Activated T-cell treated with anti-CD3 and anti-CD28 coated beads, Interleukin-2, amount 50 U/mL, for 48 hours (primary cell): Measurements from ENCODE around the gene RPS10.
"Not testable (repeated sequence)": the region's sequence is repeated elsewhere in the genome, so short reads cannot be mapped to it uniquely, and the experiment has no call there.

Experiments
- DNase-seq, 2 experiments: peaks; one replicate each; pipeline ENCODE4 v3.0.0-alpha.2; 2020

Gene RPS10

DNA sequence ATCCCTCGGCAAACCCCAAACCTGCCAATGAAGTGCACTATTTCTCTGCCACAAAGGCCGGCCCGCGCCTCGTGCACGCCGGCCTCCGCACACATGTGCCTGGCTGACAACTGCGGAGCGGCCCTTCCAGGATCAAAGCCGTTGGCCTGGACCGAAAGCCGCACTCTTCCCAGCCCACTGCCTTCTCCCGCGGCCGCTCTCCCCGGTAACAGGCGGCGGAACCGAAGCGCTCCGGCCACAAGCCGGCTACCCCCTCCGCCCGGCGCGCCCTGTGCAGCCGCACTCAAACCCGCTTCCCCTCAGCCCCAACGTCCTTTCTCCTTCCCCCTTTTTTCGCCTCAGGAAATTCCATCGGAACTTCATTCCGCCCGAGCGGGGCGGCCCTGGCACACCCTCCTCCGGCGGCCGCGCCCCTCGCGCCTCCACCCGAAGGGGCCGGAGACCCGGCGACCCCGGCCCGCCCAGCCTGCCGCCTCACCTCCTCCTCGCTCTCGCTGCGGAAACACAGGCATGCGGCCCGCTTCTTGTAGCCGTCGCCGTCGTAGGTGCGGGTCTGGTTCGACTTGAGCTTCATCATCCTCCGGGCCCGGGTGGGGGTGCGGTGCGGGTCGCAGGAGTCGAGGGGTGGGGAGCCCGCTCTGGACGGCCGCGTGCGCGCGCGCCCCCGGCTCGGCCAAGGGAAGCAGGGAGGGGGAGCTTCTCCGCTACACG is 33.9 kb downstream of the RPS10 start:
- DNase-seq: peak; percentile 74 to 76

DNA sequence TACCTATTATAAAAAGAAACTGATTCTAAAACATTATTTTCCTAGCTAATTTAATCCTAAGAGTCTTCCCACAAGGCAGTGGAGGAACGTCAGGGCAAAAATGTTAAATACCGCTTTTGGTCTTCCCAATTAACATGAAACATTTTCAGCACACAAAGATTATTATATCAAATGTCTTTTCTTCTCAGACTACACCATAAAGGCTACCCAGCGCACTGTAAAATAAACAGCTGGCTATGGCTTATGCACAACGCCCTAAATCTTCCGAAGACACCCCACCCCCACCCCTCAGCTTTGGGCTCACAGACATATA is 34.4 kb downstream of the RPS10 start:
- no peak for DNase-seq

DNA sequence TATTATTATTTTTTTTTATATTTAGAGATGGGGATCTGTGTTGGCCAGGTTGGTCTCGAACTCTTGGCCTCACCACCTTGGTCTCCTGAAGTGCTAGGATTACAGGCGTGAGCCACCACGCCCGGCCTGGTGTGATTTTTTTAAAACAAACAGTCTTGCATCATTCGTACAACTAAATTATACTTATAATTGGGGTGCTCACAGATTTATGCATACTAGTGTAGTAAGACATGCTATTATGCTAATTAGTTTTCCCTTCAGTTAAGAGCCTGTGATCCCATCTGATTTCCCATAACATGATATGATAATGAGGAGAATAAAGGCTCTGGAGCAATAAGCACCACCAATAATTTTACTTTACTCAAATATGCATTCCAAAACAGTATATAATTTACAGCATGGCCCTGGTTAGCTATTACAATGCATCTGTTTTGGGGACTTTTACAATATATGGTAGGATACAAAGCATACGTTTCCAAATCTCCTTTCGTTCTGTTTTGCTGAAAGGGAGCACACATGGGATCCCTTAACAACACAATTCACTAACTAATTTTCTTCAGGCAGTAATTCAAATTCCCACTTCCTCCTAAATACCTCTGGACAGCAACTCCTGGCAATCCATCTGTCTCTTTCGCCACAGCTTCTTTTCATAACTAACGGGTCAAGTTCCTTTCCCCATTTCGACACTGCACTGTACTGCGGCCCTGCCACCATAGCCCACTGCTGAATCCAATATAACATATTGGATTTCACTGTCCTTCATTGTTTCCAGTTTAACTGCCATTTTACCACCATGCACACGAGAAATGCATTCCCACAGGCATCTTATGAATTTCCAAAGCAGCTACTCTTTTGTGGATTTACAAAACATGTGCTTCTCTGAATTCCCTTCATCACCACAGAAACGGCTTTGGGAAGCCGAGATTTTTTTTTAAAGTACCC is 35.1 kb downstream of the RPS10 start:
- peak in 1 of 2 experiments; percentile 24 for DNase-seq

DNA sequence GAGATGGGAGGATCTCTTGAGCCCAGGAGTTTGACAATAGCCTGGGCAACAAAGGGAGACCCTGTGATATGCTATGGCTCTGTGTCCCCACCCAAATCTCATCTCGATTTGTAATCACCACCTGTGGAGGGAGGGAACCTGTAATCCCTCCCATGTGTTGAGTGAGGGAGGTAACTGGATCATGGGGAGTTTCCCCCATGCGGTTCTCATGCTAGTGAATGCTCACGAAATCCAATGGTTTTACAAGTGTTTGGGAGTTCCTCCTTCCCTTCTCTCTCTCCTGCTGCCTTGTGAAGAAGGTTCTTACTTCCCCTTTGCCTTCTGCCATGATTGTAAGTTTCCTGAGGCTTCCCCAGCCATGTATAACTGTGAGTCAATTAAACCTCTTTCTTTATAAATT is 36.8 kb downstream of the RPS10 start:
- no peak for DNase-seq

DNA sequence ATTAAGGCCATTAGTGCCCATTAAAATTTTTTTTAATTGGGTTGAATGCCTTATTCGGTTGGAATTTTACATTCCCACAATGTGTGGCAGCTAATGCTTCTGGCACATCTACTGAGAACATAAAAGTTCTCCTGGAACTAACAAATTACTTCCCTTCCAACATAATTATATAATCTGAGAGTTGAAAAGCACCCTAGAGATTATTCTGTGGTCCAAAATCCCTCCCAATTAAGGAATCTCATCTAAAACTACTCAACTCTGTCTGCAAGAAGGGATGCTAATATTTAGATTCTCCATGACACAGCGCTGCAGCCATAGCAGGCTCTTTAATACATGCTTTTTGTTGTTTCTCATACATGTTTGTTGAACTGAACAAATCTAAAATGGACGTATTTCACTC is 37.4 kb downstream of the RPS10 start:
- DNase-seq: no peak

DNA sequence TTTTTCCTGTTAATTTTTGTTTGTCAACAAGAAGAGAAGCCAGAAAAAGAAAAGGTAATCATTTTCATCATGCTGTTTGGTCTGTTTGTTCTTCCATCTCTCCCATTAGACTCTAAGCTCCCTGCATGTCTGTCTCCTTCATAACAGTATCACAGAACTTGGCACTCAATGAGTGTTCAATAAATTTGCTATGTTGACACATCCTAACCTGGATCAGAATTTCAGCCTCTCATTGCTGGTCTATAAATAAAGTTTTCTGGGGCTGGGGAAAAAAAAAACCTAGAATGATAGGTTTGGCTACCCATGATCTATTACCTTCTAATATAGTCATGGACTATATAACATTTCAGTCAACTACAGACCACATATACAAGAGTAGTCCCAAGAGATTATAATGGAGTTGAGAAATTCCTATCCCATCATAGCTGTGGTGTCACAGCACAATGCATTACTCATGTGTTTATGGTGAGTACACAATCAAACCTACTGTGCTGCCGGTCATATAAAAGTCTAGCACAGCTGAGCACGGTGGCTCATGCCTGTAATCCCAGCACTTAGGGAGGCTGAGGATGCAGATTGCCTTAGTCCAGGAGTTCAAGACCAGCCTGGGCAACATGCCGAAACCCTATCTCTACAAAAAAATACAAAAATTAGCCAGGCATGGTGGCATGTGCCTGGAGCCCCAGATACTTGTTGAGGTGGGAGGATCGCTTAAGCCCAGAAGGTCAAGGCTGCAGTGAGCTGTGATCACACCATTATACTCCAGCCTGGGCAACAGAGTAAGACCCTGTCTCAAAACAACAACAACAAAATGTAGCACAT is 39.3 kb downstream of the RPS10 start:
- DNase-seq: no peak

DNA sequence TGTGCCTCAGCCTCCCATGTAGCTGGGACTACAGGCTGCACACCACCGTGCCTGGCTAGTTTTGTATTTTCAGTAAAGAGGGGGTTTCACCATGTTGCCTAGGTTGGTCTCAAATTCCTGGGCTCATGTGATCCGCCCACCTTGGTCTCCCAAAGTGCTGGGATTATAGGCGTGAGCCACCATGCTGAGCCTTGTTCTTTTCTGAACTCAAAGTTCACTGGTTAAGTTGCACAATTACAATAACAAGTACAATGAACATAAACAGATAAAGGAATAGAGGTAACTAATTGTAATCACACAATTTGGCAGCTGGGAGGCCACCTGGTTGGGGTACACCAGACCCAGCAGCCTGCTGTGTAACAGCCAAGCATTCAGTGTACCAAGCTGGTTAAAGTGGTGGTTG is 40.1 kb downstream of the RPS10 start:
- DNase-seq: no peak

DNA sequence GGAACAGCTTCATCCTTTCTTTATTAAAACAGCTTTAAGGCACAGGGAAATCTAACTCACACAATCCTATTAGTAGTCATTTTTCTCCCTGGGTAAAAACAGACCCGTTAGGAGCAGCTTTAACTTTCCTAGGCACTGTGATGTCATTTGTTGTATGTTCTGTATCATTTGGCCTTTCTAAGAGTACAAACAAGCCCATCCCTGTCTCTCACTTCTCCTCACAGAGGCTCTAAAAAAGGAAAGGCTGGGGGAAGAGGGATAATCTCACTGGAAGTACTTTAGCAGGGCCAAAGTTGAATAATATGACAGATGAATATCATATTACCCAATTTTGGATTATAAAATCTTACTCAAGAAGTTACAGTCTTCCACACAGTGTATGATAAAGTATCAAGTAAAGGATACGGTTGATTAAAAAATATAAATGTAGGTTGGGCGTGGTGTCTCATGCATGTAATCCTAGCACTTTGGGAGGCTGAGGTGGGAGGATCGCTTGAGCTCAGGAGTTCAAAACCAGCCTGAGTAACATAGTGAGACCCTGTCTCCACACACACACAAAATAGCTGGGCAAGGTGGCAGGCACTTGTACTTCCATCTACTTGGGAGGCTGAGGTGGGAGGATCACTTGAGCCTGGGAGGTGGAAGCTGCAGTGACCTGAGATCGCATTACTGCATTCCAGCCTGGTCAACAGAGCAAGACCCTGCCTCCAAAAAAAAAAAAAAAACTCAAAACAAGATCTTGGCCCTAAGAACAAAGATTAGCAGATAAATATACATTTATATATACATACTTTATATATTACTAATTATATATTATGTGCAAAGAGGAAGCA is 41.3 kb downstream of the RPS10 start:
- no peak for DNase-seq

DNA sequence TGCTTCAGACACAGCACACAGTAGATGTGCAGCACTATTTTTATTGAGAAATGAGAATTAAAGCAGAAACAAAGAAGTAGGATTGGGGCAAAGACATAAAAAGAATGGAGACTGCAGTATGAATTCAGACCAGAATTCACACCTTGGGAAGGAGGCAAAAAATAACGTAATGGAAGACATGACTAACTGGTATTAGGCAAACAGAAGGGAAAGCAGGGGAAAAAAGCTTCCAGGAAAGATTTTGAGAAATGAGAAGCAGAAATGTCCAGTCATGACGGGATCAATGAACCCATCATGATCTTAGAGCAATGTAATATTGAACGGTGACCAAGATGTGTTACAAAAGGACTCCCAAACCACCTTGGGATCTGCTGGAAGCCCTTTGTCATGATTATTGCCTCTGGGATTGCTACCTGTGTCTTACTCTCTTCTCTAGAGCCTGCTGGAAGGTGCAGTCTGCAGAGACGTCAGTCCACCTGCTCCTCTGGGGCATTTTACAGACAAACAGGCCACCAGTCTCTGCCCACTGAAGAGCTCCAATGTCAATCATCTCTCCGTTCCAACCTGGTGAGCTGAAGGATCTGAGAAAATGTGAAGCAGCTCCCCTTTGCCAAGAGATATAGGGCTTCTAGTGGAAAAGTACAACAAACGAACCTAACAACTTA is 42.1 kb downstream of the RPS10 start:
- DNase-seq: no peak

DNA sequence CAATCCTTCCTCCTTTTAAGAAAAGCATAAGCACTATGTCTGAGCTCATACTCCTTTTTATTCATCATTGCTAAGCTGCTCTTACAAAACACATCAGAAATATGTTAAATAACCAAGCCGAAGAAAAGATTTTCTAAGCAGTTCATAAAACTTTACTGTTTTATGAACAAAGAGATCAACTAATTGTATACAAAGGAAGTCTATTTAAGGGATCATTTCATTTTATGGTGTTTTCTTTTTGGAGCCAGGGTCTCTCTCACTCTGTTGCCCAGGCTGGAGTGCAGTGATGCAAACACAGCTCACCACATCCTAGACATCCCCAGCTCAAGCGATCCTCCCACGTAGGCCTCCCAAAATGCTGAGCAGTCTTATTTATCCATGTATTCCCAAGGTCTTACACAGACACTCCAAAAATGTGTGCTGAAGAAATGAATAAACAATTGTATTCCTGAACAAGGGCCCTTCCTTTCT is 42.7 kb downstream of the RPS10 start:
- DNase-seq: no peak

DNA sequence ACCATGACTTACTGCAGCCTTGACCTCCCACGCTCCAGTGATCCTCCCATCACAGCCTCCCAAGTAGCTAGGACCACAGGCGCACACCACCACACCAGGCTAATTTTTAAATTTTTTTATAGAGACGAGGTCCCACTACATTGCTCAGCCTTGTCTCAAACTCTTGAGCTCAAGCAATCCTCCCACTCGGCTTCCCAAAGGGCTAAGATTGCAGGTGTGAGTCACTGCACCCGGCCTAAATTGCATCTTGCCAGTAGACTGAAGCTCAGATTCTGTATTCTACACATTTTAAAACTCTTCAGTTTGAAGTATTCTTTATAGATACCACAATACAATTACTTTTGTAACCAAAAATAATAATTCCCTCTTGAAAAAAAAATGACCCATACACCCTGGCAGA is 44.8 kb downstream of the RPS10 start:
- DNase-seq: no peak

DNA sequence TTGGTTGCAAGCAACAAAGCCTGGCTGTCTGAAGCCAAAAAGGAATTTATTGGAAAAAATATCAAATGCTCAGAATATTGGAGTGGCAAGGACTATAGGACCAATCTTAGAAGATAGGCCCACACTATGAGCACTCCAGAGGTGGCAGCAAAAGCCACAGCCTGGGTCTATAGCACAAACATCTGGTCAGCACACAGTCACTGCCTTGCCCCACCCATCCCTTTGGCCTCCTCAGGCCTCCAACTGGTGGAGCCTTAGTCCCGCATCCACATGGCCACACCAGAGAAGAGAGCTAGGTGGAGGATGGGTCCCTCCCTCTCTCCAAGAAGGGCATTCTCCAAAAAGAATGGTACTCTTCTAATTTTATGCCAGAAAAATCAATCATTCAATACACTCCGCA is 47.4 kb downstream of the RPS10 start:
- DNase-seq: no peak

DNA sequence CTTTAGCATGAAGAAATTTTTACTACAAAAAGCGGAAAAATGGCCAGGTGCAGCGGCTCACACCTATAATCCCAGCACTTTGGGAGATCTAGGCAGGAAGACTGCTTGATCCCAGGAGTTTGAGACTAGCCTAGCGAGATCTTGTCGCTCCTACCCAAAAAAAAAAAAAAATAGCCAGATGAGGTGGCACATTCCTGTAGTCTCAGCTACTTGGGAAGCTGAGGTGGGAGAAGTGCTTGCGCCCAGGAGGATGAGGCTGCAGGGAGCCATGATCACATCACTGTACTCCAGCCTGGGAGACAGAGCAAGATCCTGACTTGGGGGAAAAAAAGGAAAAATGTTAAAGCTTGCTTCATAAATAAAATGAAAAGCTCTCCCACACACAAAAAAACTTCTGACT is 47.9 kb downstream of the RPS10 start:
- DNase-seq: no peak

DNA sequence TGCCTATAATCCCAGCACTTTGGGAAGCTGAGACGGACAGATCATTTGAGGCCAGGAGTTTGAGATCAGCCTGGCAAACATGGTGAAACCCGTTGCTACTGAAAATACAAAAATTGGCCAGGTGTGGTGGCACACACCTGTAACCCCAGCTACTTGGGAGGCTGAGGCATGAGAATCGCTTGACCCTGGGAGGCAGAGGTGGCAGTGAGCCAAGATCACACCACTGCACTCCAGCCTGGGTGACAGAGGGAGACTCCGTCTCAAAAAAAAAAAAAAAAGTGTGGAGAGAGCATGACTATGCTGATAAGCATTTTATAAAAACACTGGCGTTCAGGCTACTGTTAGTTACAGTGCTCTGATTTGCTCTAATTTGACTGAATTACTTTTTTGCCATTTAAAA is 48.3 kb downstream of the RPS10 start:
- not testable (repeated sequence) for DNase-seq

DNA sequence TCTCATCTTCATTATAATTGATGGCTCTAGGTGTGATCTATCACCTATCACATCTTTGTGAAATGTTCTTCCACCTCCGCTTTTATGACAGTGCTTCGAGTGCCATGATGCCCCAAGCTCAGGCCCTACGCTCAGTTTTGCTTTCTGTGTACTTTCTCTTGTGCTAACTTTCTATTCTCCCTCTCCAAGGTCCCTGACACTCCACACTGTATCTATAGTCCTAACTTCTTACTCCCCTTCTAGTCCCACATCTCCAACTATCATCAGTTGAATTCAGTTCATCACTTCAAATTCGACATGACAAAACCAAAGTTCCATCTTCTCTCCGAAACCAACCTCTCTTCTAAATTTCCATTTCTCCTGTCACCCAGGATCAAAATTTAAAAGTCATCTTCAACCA is 50.0 kb downstream of the RPS10 start:
- no peak for DNase-seq

DNA sequence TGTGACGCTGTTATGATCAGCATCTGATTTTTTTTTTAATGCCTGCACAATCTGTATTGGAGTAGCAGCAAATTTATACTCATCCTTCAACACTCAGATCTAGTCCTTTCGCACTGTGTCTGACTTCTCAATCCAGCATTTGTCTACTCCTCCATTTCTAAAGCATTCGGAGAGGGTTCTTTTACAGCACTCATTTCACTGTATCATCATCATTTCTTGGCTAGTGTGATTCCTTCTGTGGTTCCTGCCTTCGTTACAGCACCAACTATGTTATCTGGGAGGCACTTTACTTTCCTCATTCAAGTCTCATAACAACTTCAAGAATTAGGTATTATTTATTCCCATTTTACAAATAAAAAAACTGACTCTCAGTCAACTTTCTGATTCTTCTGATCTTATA is 51.4 kb downstream of the RPS10 start:
- DNase-seq: no peak

DNA sequence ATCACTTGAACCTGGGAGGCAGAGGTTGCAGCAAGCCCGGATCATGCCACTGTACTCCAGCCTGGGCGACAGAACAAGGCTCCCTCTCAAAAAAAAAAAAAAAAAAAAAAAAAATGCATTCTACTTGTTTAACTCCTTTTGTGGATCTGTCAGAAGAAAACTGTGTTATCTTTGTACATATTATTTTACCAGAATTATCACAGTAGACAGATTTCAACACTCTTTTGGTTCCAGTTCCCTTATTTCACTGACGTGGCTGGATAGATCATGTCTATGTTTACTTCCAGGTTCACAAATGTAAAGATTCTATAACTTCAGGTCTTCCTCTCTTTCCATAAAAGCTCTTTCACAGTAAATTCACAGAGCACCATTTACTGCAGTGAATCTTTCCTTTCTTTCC is 51.8 kb downstream of the RPS10 start:
- DNase-seq: no peak

DNA sequence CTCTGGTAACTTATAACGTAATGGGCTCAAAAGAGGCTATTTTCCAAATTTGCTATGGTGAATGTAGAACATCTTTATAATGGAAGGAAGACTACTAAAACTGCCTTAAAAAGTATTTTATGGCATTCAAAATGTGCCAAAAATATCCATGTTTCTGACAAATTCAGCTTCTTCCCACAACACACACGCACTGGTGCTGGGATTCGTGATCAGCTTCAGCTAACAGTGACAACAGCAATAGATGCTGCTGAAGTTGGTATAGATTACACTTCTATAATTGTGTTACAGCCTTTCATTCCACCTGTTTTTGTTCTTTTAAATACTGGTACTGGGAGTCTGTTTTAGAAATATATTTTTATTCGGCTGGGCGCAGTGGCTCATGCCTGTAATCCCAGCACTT is 52.4 kb downstream of the RPS10 start:
- no peak for DNase-seq

DNA sequence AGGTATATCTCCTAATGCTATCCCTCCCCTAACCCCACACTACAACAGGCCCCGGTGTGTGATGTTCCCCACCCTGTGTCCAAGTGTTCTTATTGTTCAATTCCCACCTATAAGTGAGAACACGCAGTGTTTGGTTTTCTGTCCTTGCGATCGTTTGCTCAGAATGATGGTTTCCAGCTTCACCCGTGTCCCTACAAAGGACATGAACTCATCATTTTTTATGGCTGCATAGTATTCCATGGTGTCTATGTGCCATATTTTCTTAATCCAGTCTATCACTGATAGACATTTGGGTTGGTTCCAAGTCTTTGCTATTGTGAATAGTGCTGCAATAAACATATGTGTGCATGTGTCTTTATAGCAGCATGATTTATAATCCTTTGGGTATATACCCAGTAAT is 54.0 kb downstream of the RPS10 start:
- DNase-seq: not testable (repeated sequence)

DNA sequence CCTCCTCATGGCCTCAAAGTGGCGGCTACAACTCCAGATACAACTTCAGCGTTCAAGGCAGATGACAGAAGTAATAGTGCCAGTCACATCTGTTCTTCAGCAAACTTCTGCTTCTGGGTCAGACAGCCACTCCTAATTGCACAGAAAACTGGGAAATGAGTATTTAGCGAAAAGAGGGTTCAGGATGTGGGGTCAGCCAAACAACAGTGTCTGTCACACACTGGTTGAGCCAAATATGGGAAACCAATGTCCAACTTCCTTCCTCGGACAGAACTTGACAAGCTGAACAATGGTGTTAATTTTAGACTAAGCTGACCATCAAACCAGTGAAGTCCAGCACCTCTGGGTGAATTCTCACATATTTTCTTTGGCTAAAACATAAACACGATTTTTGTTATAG is 55.5 kb downstream of the RPS10 start:
- no peak for DNase-seq

DNA sequence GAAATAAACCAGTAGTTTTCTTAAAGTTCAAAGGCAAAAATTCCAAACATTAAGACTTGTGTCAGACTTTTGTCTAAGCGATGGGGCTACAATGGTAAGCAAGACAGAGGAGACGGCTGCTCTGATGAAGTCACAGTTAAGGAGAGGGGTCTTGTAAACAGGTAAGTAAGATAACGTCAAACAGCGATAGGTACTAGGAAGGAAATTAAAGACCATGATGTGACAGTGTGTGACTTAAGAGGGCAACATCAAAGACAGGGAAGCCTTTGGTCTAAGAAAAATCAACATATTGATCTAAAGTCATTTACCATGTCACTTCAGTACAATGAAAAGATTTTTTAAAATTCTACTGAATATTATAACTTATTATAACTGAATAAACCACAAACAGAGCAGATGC is 56.5 kb downstream of the RPS10 start:
- DNase-seq: no peak
